ENCODE data around the gene DDX23. TPM values are rescaled to one million over a fixed set of nuclear protein-coding genes. Genes with fewer than 3 reads are reported as not detected.

Gene DDX23
- polyA plus RNA-seq, 3 donors = 21.4 to 63.8 (median 28.4) TPM

- peak within 1 kb of the TSS in 2 of 7 donors; percentile 55 to 58 for H3K27ac Mint-ChIP-seq
- under 1% methylated on average over 68 of the region's 86 CpGs for WGBS (ENCODE audit: insufficient coverage)
- H2AFZ ChIP-seq (ENCODE audit: insufficient read depth, low read depth, low read length, poor library complexity, severe bottlenecking) = peak within 1 kb of the TSS; percentile 79
Measured at GRCh38 chr12:48788854-48789775, 62.8 kb downstream of the DDX23 start, which contains the start of gene ADCY6. Gene ADCY6 (minus strand): TSS chr12:48789089. CDS start chr12:48783434, 5,655 bp downstream.

More at GRCh38 chr12:48788854-48789775, 62.8 kb downstream of the DDX23 start, which contains the start of gene ADCY6:
- Histone ChIP-seq H3K4me3 (replicated peaks in 1 of 3; ENCODE audit: low read depth in 2 of 3, low read length in 3 of 3) (peak within 1 kb of the TSS; percentile 37 to 70 (median 50)), H3K27ac (ENCODE audit: low read depth in 1 of 2, low read length in 2 of 2) (no peak within 1 kb of the TSS), H3K4me2 (replicated peaks; ENCODE audit: extremely low read depth, low read length, poor library complexity, severe bottlenecking) (peak within 1 kb of the TSS; percentile 80), H3K79me2 (ENCODE audit: insufficient read depth, low read length) (no peaks in the 10 kb centered on the region), H3K9ac (ENCODE audit: insufficient read depth, low read length, poor library complexity, severe bottlenecking) (peak within 1 kb of the TSS; percentile 15), H3K27me3 (ENCODE audit: control insufficient read depth in 2 of 2, insufficient read depth in 2 of 2, low read length in 2 of 2) (peaks cover 11 to 33% of the 10 kb centered on the region in 2 donors), H3K9me3 (replicated peaks in 1 of 2; ENCODE audit: control insufficient read depth in 1 of 2, insufficient read depth in 1 of 2, low read length in 2 of 2) (no peaks in the 10 kb centered on the region), H3K36me3 (replicated peaks in 1 of 2; ENCODE audit: control insufficient read depth in 1 of 2, insufficient read depth in 2 of 2, low read length in 2 of 2) (no peaks in the 10 kb centered on the region), H3K4me1 (ENCODE audit: control insufficient read depth in 1 of 2, insufficient read depth in 2 of 2, low read length in 2 of 2) (peaks cover 10 to 12% of the 10 kb centered on the region in 2 donors), H4K20me1 (ENCODE audit: insufficient read depth, low read length) (no peaks in the 10 kb centered on the region)
- peaks cover 2 to 3% of the 10 kb centered on the region in 2 donors for H3K36me3 Mint-ChIP-seq
- H3K27me3 Mint-ChIP-seq (ENCODE audit: low read depth in 3 of 3) = peaks cover 30 to 47% (median 45%) of the 10 kb centered on the region in 3 donors
- TF ChIP-seq CTCF (IDR thresholded peaks at IDR 0.05) = no peak
- peak in 1 of 3 donors; percentile 4 for DNase-seq
- H3K4me1 Mint-ChIP-seq = peaks cover 11% of the 10 kb centered on the region
- H3K9me3 Mint-ChIP-seq = peaks cover 0 to 9% (median 5%) of the 10 kb centered on the region in 7 donors
- intact Hi-C loops (cut with micrococcal nuclease) = no loop called here
- H3K4me3 Mint-ChIP-seq = peak within 1 kb of the TSS; percentile 85 to 98
